K562 (cell line): ENCODE data around the gene ZSWIM1. TPM values are rescaled to one million over a fixed set of nuclear protein-coding genes. Genes with fewer than 3 reads are reported as not detected.
A peak's percentile ranks its signal among the peaks of the same experiment; 100 is the strongest.

ENCODE experiments used
- ARHGAP35 ChIP-seq: fragments of 450-650 bp; IDR thresholded peaks from 2 replicates; pipeline ENCODE4 v1.6.1; 2018; ENCODE audit not compliant: partially characterized antibody
- CEBPZ ChIP-seq: fragments of 150-350 bp; IDR thresholded peaks from 2 replicates; pipeline ENCODE4 v1.6.1; 2014; ENCODE audit warnings: low read depth, mild to moderate bottlenecking, low read length, borderline replicate concordance
- CHAMP1 ChIP-seq: fragments of 450-650 bp; IDR thresholded peaks from 2 replicates; pipeline ENCODE4 v1.6.1; 2016; ENCODE audit warnings: mild to moderate bottlenecking
- CREB3L1 ChIP-seq: fragments of 450-650 bp; IDR thresholded peaks from 2 replicates; pipeline ENCODE4 v1.6.1; 2014; ENCODE audit warnings: low read depth, mild to moderate bottlenecking, moderate library complexity, borderline replicate concordance
- DACH1 ChIP-seq: fragments of 450-650 bp; IDR thresholded peaks from 2 replicates; pipeline ENCODE4 v1.6.1; 2018; ENCODE audit not compliant: partially characterized antibody
- ETV6 ChIP-seq, 3 experiments: fragments of 150-350 bp in 1 of 3; sonication (generic) in 1 of 3; formaldehyde crosslinking in 1 of 3; IDR thresholded peaks; 2 replicates each; pipeline versions ENCODE4 v1.6.1 to v1.8.0; 2014 to 2022; ENCODE audit warnings: borderline replicate concordance in 2 of 3, low read depth in 2 of 3, antibody characterized with exemption in 1 of 3, low read length in 1 of 3, mild to moderate bottlenecking in 1 of 3, missing genetic modification reagents in 1 of 3
- GTF2B ChIP-seq: IDR thresholded peaks from 2 replicates; pipeline ENCODE4 v1.6.1; 2011; ENCODE audit not compliant: insufficient read length; ENCODE audit errors: extremely low read depth
- HNRNPL ChIP-seq: fragments of 200-400 bp; formaldehyde crosslinking; IDR thresholded peaks from 2 replicates; pipeline ENCODE4 v1.6.1; 2017; ENCODE audit warnings: low read depth, mild to moderate bottlenecking, low read length
- KHSRP ChIP-seq: fragments of 450-650 bp; IDR thresholded peaks from 2 replicates; pipeline ENCODE4 v1.6.1; 2017
- KLF13 ChIP-seq: fragments of 450-650 bp; IDR thresholded peaks from 2 replicates; pipeline ENCODE4 v1.6.1; 2016; ENCODE audit warnings: missing genetic modification characterization, low read depth, mild to moderate bottlenecking, missing compliant biosample characterization, moderate library complexity, borderline replicate concordance
- POLR2AphosphoS2 ChIP-seq: IDR thresholded peaks from 2 replicates; pipeline ENCODE4 v1.6.1; 2012; ENCODE audit warnings: low read length, improper control_type of control experiment
- PURB ChIP-seq: sonication (generic); formaldehyde crosslinking; IDR thresholded peaks from 2 replicates; pipeline ENCODE4 v1.9.0; 2021; ENCODE audit warnings: low read depth, mild to moderate bottlenecking, missing genetic modification reagents
- SNAPC5 ChIP-seq: fragments of 250-450 bp; sonication (Bioruptor Pico); IDR thresholded peaks from 2 replicates; pipeline ENCODE4 v1.8.0; 2021; ENCODE audit warnings: moderate library complexity, mild to moderate bottlenecking, inconsistent platforms
- TCF3 ChIP-seq: sonication (generic); formaldehyde crosslinking; IDR thresholded peaks from 2 replicates; pipeline ENCODE4 v1.4.0; 2020; ENCODE audit warnings: mild to moderate bottlenecking, missing genetic modification reagents
- TCF7L2 ChIP-seq: fragments of 150-350 bp; IDR thresholded peaks from 2 replicates; pipeline ENCODE4 v1.6.1; 2016; ENCODE audit warnings: low read depth, mild to moderate bottlenecking, low read length, moderate library complexity
- TFAM ChIP-seq: fragments of 250-450 bp; sonication (Bioruptor Pico); conservative IDR thresholded peaks from 2 replicates; pipeline ENCODE4 v1.5.0; 2021; ENCODE audit warnings: mild to moderate bottlenecking, moderate library complexity
- ZNF121 ChIP-seq: sonication (generic); formaldehyde crosslinking; conservative IDR thresholded peaks from 2 replicates; pipeline ENCODE4 v1.8.0; 2022; ENCODE audit warnings: missing genetic modification reagents
- ZNF408 ChIP-seq: fragments of 250-450 bp; sonication (Bioruptor Pico); IDR thresholded peaks from 2 replicates; pipeline ENCODE4 v1.4.0; 2020; ENCODE audit warnings: low read depth, mild to moderate bottlenecking, moderate library complexity
- ZNF41 ChIP-seq: fragments of 250-450 bp; sonication (Bioruptor Pico); conservative IDR thresholded peaks from 2 replicates; pipeline ENCODE4 v1.4.0; 2020; ENCODE audit warnings: mild to moderate bottlenecking
- polyA plus RNA-seq, 8 experiments: library from polyadenylated mRNA; depleted of rRNA in 4 of 8; stranded (reverse) in 5 of 8; unstranded in 3 of 8; fragments of >200 nt; fragmentation: Nextera tagmentation in 2 of 8; fragmentation: Illumina TruSeq in 1 of 8; extraction: Ambion mirVana in 2 of 8; extraction: Trizol in 1 of 8; gene quantifications; 2 replicates each; pipeline versions ENCODE4 v1.2.1 to v1.2.3, GENCODE V29; 2011 to 2014; ENCODE audit warnings: inconsistent platforms in 1 of 8, missing spikeins in 1 of 8
- total RNA-seq, 7 experiments: library from RNA; depleted of rRNA in 6 of 7; stranded (reverse); fragments of >200 nt in 6 of 7; fragmentation: Illumina TruSeq in 2 of 7; extraction: Trizol in 2 of 7; gene quantifications; 2 replicates each; pipeline versions ENCODE4 v1.2.1 to v1.2.3, GENCODE V29; 2011 to 2021; ENCODE audit warnings: low replicate concordance in 1 of 7

Gene ZSWIM1
- total and polyA plus RNA-seq, 9 of the 15 experiments (the other 6 are each of a cell fraction or from before 2014, with no cell fraction given): 2.5 to 15.6 (median 9.5) TPM

GRCh38 chr20:45910670-45911485 is 29.9 kb downstream of the ZSWIM1 start (continued):
- TF ChIP-seq CEBPZ (no peak), TCF7L2 (no peak), PURB (CRISPR knock-in tag) (no peak), ETV6 (IDR thresholded peaks at IDR 0.05; ENCODE audit: borderline replicate concordance in 1 of 2, low read depth in 2 of 2, low read length in 1 of 2) (no peak), ETV6 (CRISPR knock-in tag; IDR thresholded peaks at IDR 0.05; ENCODE audit: borderline replicate concordance) (no peak), CREB3L1 (no peak; the same call in 1 of the 2 replicates), POLR2AphosphoS2 (no peak), ZNF408 (CRISPR knock-in tag) (no peak), GTF2B (no peak), DACH1 (no peak), ZNF121 (no peak), HNRNPL (no peak), ZNF41 (CRISPR knock-in tag) (no peak), KHSRP (no peak), TCF3 (CRISPR knock-in tag) (peak; percentile 39; the same call in 1 of the 2 replicates), KLF13 (tag) (no peak), CHAMP1 (no peak), SNAPC5 (CRISPR knock-in tag) (no peak), TFAM (CRISPR knock-in tag) (no peak), ARHGAP35 (no peak)
